GM10266 (cell line): ENCODE results near the gene SETD7.
"Not testable (repeated sequence)": the region's sequence is repeated elsewhere in the genome, so short reads cannot be mapped to it uniquely, and the experiment has no call there.

Experiments used
- DNase-seq: peaks from one replicate; pipeline ENCODE4 v3.0.0; 2012; ENCODE audit errors: extremely low spot score
- CTCF ChIP-seq: IDR thresholded peaks from 2 replicates; pipeline ENCODE4 v1.5.1; 2012; ENCODE audit warnings: mild to moderate bottlenecking, low read depth; ENCODE audit not compliant: control insufficient read depth, insufficient read depth; ENCODE audit errors: missing control alignments

Gene SETD7

GRCh38 chr4:139454111-139455045 is 101.6 kb downstream of the SETD7 start, which contains the start of gene RAB33B:
Gene RAB33B, plus strand, starts transcription at chr4:139454121. Its CDS starts 75 bp downstream, at chr4:139454196.
- no peak for DNase-seq
- TF ChIP-seq CTCF: peak; percentile 4

- no peak for TF ChIP-seq CTCF
- peak; percentile 95 for DNase-seq
Observed at GRCh38 chr4:139453371-139454110, 102.5 kb downstream of the SETD7 start.

GRCh38 chr4:139453041-139453370 is 103.0 kb downstream of the SETD7 start:
- peak; percentile 37 for TF ChIP-seq CTCF
- peak; percentile 68 for DNase-seq

- no peak for TF ChIP-seq CTCF
- no peak for DNase-seq
Observed at GRCh38 chr4:139451997-139452396, 104.0 kb downstream of the SETD7 start.

GRCh38 chr4:139450586-139450985 is 105.4 kb downstream of the SETD7 start:
- no peak for TF ChIP-seq CTCF
- no peak for DNase-seq

- DNase-seq: not testable (repeated sequence)
Observed at GRCh38 chr4:139447078-139447477, 108.9 kb downstream of the SETD7 start.
